Ishikawa (cell line): Measurements from ENCODE around the gene ITCH.

Experiments used
- CEBPB ChIP-seq: IDR thresholded peaks from 2 replicates; pipeline ENCODE4 v1.6.1; 2012
- CREB1 ChIP-seq: IDR thresholded peaks from 2 replicates; pipeline ENCODE4 v1.6.1; 2012; ENCODE audit warnings: low read depth
- EGR1 ChIP-seq: IDR thresholded peaks from 2 replicates; pipeline ENCODE4 v1.6.1; 2012
- EP300 ChIP-seq: IDR thresholded peaks from 2 replicates; pipeline ENCODE4 v1.6.1; 2012; ENCODE audit warnings: borderline replicate concordance
- FOXM1 ChIP-seq: IDR thresholded peaks from 2 replicates; pipeline ENCODE4 v1.6.1; 2012; ENCODE audit warnings: low read depth, borderline replicate concordance
- MAX ChIP-seq: IDR thresholded peaks from 2 replicates; pipeline ENCODE4 v1.6.1; 2012
- NFIC ChIP-seq: IDR thresholded peaks from 2 replicates; pipeline ENCODE4 v1.6.1; 2012
- RAD21 ChIP-seq: IDR thresholded peaks from 2 replicates; pipeline ENCODE4 v1.6.1; 2012; ENCODE audit warnings: low read depth
- TAF1 ChIP-seq: IDR thresholded peaks from 2 replicates; pipeline ENCODE4 v1.6.1; 2012; ENCODE audit warnings: low read depth, mild to moderate bottlenecking
- TCF12 ChIP-seq: IDR thresholded peaks from 2 replicates; pipeline ENCODE4 v1.6.1; 2012; ENCODE audit warnings: low read depth
- TEAD4 ChIP-seq: IDR thresholded peaks from 2 replicates; pipeline ENCODE4 v1.6.1; 2012
- USF1 ChIP-seq: IDR thresholded peaks from 2 replicates; pipeline ENCODE4 v1.6.1; 2012
- YY1 ChIP-seq: IDR thresholded peaks from 2 replicates; pipeline ENCODE4 v1.6.1; 2012; ENCODE audit warnings: low read depth
- ZBTB7A ChIP-seq: IDR thresholded peaks from 2 replicates; pipeline ENCODE4 v1.6.1; 2012; ENCODE audit warnings: low read depth
- TF ChIP-seq, protein P1 (sequence below): IDR thresholded peaks from 2 replicates; pipeline ENCODE4 v1.6.1; 2012; ENCODE audit warnings: low read depth, mild to moderate bottlenecking

The ITCH gene

DNA sequence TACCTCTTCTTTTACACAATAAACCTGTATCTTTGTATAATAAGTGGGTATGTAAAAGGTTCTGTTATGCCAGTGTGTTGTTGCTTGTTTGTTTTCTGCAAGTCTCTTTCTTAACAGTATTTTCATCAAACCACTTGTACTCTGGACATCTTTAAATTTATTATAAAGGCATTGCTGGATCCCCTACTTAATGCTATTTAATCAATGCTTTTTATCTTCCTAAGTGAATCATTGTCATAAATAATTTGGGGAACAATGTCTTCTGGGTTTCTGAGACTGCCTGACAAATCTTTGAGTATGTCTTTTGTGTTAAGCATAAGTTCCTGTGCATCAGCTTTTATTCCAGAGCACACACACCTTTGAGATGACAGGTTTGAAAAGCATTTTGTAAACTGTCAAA, 64.7 kb downstream of the ITCH start:
- TF ChIP-seq NFIC, result no peak
- no peak for TF ChIP-seq FOXM1
- no peak for TF ChIP-seq TCF12
- no peak for TF ChIP-seq CREB1
- no peak for TF ChIP-seq EGR1
- no peak for TF ChIP-seq RAD21
- TF ChIP-seq ZBTB7A, result no peak
- TF ChIP-seq EP300, result no peak
- TF ChIP-seq YY1, result no peak
- TF ChIP-seq, protein P1, sequence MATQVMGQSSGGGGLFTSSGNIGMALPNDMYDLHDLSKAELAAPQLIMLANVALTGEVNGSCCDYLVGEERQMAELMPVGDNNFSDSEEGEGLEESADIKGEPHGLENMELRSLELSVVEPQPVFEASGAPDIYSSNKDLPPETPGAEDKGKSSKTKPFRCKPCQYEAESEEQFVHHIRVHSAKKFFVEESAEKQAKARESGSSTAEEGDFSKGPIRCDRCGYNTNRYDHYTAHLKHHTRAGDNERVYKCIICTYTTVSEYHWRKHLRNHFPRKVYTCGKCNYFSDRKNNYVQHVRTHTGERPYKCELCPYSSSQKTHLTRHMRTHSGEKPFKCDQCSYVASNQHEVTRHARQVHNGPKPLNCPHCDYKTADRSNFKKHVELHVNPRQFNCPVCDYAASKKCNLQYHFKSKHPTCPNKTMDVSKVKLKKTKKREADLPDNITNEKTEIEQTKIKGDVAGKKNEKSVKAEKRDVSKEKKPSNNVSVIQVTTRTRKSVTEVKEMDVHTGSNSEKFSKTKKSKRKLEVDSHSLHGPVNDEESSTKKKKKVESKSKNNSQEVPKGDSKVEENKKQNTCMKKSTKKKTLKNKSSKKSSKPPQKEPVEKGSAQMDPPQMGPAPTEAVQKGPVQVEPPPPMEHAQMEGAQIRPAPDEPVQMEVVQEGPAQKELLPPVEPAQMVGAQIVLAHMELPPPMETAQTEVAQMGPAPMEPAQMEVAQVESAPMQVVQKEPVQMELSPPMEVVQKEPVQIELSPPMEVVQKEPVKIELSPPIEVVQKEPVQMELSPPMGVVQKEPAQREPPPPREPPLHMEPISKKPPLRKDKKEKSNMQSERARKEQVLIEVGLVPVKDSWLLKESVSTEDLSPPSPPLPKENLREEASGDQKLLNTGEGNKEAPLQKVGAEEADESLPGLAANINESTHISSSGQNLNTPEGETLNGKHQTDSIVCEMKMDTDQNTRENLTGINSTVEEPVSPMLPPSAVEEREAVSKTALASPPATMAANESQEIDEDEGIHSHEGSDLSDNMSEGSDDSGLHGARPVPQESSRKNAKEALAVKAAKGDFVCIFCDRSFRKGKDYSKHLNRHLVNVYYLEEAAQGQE, result no peak
- TF ChIP-seq USF1, result no peak
- no peak for TF ChIP-seq TEAD4
- no peak for TF ChIP-seq CEBPB
- TF ChIP-seq MAX, result no peak
- TF ChIP-seq TAF1, result no peak

GRCh38 chr20:34431168-34431567, 68.1 kb downstream of the ITCH start:
- TF ChIP-seq EGR1 (no peak), YY1 (no peak), CEBPB (0 out of 2 replicates have a peak, but pooled peaks have one; percentile 20)

DNA sequence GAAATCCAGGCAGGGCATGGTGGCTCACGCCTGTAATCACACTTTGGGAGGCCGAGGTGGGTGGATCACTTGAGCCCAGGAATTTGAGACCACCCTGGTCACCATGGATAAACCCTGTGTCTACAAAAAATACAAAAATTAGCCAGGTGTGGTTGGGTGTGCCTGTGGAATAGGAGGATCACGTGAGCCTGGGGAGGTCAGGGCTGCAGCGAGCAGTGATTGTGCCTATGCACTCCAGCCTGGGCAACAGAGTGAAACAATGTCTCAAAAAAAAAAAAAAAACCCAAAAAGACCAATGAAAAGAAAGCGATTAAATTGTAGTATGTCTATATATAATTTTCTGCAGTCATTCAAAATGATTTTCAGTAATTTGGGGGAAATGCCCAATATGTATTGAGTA, 70.3 kb downstream of the ITCH start:
- TF ChIP-seq, protein P1, result no peak
- TF ChIP-seq YY1, result no peak
- TF ChIP-seq NFIC, result no peak

DNA sequence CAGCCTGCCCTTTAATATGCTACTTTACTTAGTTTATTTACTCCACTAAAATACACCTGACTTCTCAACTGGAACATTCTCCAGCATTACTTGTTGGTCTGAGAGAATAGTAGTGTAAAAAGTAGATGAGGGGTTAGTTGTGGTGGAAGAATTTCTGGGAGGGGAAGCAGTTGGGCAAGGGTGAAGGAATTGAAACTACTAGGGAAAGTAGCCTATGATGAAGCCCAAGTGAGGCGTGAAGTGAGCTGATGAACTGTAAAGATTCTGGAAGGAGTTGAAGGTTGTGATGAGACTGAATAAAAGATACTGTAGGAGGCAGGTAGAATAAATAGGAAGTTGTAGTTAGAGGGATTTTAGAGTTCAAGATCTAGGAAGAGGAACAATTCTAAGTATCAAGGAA, 72.5 kb downstream of the ITCH start:
- TF ChIP-seq USF1, result no peak
- TF ChIP-seq RAD21, result no peak
- TF ChIP-seq, protein P1, result no peak
- TF ChIP-seq MAX, result no peak
- TF ChIP-seq TEAD4, result no peak
- TF ChIP-seq NFIC, result no peak
- TF ChIP-seq TAF1, result no peak
- no peak for TF ChIP-seq CREB1
- no peak for TF ChIP-seq EGR1
- TF ChIP-seq FOXM1, result no peak
- TF ChIP-seq EP300, result no peak
- no peak for TF ChIP-seq YY1
- TF ChIP-seq ZBTB7A, result no peak
- TF ChIP-seq CEBPB, result no peak
- no peak for TF ChIP-seq TCF12

GRCh38 chr20:34437330-34437986, 74.4 kb downstream of the ITCH start:
- TF ChIP-seq ZBTB7A (no peak), USF1 (no peak), MAX (no peak), EGR1 (no peak), TAF1 (no peak), RAD21 (no peak), NFIC (no peak), TCF12 (no peak), CEBPB (no peak), TEAD4 (no peak), FOXM1 (no peak), EP300 (no peak), CREB1 (no peak)
- TF ChIP-seq, protein P1, result no peak
